Spleen (tissue), 7 donors: ENCODE results near the gene CXCR1.

Experiments used
- CTCF ChIP-seq, 11 experiments: fragments of 200-600 bp in 7 of 11; fragments of 450-650 bp in 4 of 11; sonication (generic) in 4 of 11; IDR thresholded peaks in 8 of 11; conservative IDR thresholded peaks in 3 of 11; 1 replicate in 7 of 11; 2 replicates in 4 of 11; pipeline versions ENCODE4 v1.4.0 to v1.8.0; 2016 to 2021; ENCODE audit warnings: antibody characterized with exemption in 11 of 11, inconsistent platforms in 4 of 11, mild to moderate bottlenecking in 1 of 11
- POLR2A ChIP-seq, 3 donors: fragments of 450-650 bp; IDR thresholded peaks; one replicate each; pipeline ENCODE4 v1.5.1; 2017; ENCODE audit warnings: antibody characterized with exemption in 3 of 3, mild to moderate bottlenecking in 1 of 3
- POLR2AphosphoS5 ChIP-seq, 3 donors: sonication (generic); formaldehyde crosslinking; IDR thresholded peaks; one replicate each; pipeline ENCODE4 v1.5.1; 2017; ENCODE audit warnings: antibody characterized with exemption in 3 of 3
- donor health status: DM: no; HTN: no; CAD: no; lungs with moderate emphysema.
- donor health status: DM: no; HTN: no; CAD: no.
- donor health status: DM: no; HTN: no; CAD: no.

DNA sequence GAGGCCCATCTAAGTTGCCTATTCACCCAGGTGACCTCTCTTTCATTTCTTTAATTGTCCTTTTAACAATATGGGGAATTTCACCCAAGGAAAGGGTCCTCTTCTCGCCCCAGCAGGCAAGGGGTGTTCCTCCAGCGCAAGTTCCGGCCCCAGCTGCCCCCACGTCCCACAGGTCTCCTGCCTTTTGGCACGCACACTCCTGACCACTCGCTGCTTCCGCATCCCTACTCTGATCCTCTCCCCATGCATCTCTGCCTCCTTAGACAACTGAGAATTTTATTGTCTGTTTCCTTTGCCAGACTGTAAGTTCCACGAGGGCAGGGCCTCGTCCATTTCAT, 49.5 kb upstream of the CXCR1 start:
- no peak for TF ChIP-seq CTCF (IDR thresholded peaks at IDR 0.05 in 8 of 11, conservative IDR thresholded peaks at IDR 0.05 in 3 of 11)
- TF ChIP-seq POLR2AphosphoS5 (IDR thresholded peaks at IDR 0.05): no peak
- no peak for TF ChIP-seq POLR2A (IDR thresholded peaks at IDR 0.05)
